Peyer's patch (tissue), 4 donors: ENCODE data around the gene CCND1. TPM values are rescaled to one million over a fixed set of nuclear protein-coding genes. Genes with fewer than 3 reads are reported as not detected.
A peak's percentile ranks its signal among the peaks of the same experiment; 100 is the strongest.

ENCODE experiments used
- DNase-seq, 3 donors: peaks; one replicate each; pipeline ENCODE4 v3.0.0-alpha.2; 2017 to 2019
- H3K27ac ChIP-seq, 4 donors: fragments of 200-600 bp; sonication (generic); one replicate each; pipeline ENCODE4 v1.5.1; 2016 to 2019
- H3K27me3 ChIP-seq, 2 donors: fragments of 200-600 bp; sonication (generic); one replicate each; pipeline ENCODE4 v1.5.1; 2019
- H3K36me3 ChIP-seq, 3 donors: fragments of 200-600 bp; sonication (generic); one replicate each; pipeline ENCODE4 v1.5.1; 2016 to 2019
- H3K4me1 ChIP-seq, 4 donors: fragments of 200-600 bp; sonication (generic); one replicate each; pipeline ENCODE4 v1.5.1; 2016 to 2019
- H3K4me3 ChIP-seq, 4 donors: fragments of 200-600 bp; sonication (generic); 1 replicate in 3 of 4; 2 replicates in 1 of 4; pipeline ENCODE4 v1.5.1; 2016 to 2019; ENCODE audit warnings: mild to moderate bottlenecking in 1 of 4
- H3K9me3 ChIP-seq, 4 donors: fragments of 200-600 bp; sonication (generic); one replicate each; pipeline ENCODE4 v1.5.1; 2016 to 2019; ENCODE audit warnings: mild to moderate bottlenecking in 1 of 4
- CTCF ChIP-seq, 6 experiments: fragments of 450-650 bp in 4 of 6; fragments of 200-600 bp in 2 of 6; sonication (generic) in 1 of 6; IDR thresholded peaks; one replicate each; pipeline ENCODE4 v1.5.1; 2017 to 2019; ENCODE audit warnings: antibody characterized with exemption in 6 of 6, mild to moderate bottlenecking in 3 of 6, moderate library complexity in 1 of 6
- POLR2A ChIP-seq, 2 donors: fragments of 450-650 bp; IDR thresholded peaks; one replicate each; pipeline ENCODE4 v1.5.1; 2017; ENCODE audit warnings: antibody characterized with exemption in 2 of 2, mild to moderate bottlenecking in 2 of 2, moderate library complexity in 2 of 2
- total RNA-seq, 4 donors: library from RNA; depleted of rRNA; stranded (reverse); fragments of >200 nt; gene quantifications; one replicate each; pipeline ENCODE4 v1.1.0, GENCODE V29; 2016

Gene CCND1
- total RNA-seq, 4 donors from 2014 or later, result 13.5 to 46.6 (median 40.0) TPM

GRCh38 chr11:69647390-69647748 is 6.4 kb downstream of the CCND1 start:
- Histone ChIP-seq H3K36me3 (peaks cover 0 to 45% (median 0%) of the 10 kb centered on the region in 3 donors), H3K4me1 (peaks cover 0 to 18% (median 3%) of the 10 kb centered on the region in 4 donors), H3K4me3 (no peak overlapping the region), H3K27me3 (no peaks in the 10 kb centered on the region), H3K27ac (no peak overlapping the region), H3K9me3 (no peaks in the 10 kb centered on the region)
- no peak for DNase-seq
- TF ChIP-seq POLR2A (IDR thresholded peaks at IDR 0.05) (no peak), CTCF (IDR thresholded peaks at IDR 0.05) (no peak)

GRCh38 chr11:69647761-69648497 is 7.0 kb downstream of the CCND1 start:
- DNase-seq, result no peak

GRCh38 chr11:69648679-69649575 is 8.0 kb downstream of the CCND1 start:
- no peaks in the 10 kb centered on the region for H3K27me3 ChIP-seq
- H3K36me3 ChIP-seq, result peaks cover 0 to 60% (median 0%) of the 10 kb centered on the region in 3 donors
- H3K9me3 ChIP-seq, result no peaks in the 10 kb centered on the region
- DNase-seq, result peak in 1 of 3 donors; percentile 42
- H3K4me3 ChIP-seq, result no peak overlapping the region
- no peak for TF ChIP-seq POLR2A (IDR thresholded peaks at IDR 0.05)
- TF ChIP-seq CTCF (IDR thresholded peaks at IDR 0.05), result no peak
- no peak overlapping the region for H3K27ac ChIP-seq
- peaks cover 0 to 12% (median 1%) of the 10 kb centered on the region in 4 donors for H3K4me1 ChIP-seq

More at GRCh38 chr11:69647761-69648497, 7.0 kb downstream of the CCND1 start:
- no peak overlapping the region for H3K27ac ChIP-seq
- peaks cover 0 to 50% (median 0%) of the 10 kb centered on the region in 3 donors for H3K36me3 ChIP-seq
- H3K9me3 ChIP-seq, result no peaks in the 10 kb centered on the region
- TF ChIP-seq POLR2A (IDR thresholded peaks at IDR 0.05) (no peak), CTCF (IDR thresholded peaks at IDR 0.05) (no peak)
- peaks cover 0 to 18% (median 3%) of the 10 kb centered on the region in 4 donors for H3K4me1 ChIP-seq
- no peaks in the 10 kb centered on the region for H3K27me3 ChIP-seq
- H3K4me3 ChIP-seq, result no peak overlapping the region

- H3K4me1 ChIP-seq, result peaks cover 0 to 6% (median 0%) of the 10 kb centered on the region in 4 donors
- H3K36me3 ChIP-seq, result peaks cover 0 to 60% (median 0%) of the 10 kb centered on the region in 3 donors
- no peak for TF ChIP-seq CTCF (IDR thresholded peaks at IDR 0.05)
- no peak for TF ChIP-seq POLR2A (IDR thresholded peaks at IDR 0.05)
These were observed 8.6 kb downstream of the CCND1 start for GRCh38 chr11:69649576-69649900.

GRCh38 chr11:69650081-69650831 is 9.3 kb downstream of the CCND1 start:
- TF ChIP-seq POLR2A (IDR thresholded peaks at IDR 0.05) (no peak), CTCF (IDR thresholded peaks at IDR 0.05) (no peak)
- no peaks in the 10 kb centered on the region for H3K4me1 ChIP-seq
- no peak overlapping the region for H3K4me3 ChIP-seq
- H3K27ac ChIP-seq, result no peak overlapping the region
- no peaks in the 10 kb centered on the region for H3K9me3 ChIP-seq
- DNase-seq, result peak in 1 of 3 donors; percentile 37
- no peaks in the 10 kb centered on the region for H3K27me3 ChIP-seq
- H3K36me3 ChIP-seq, result peaks cover 0 to 60% (median 0%) of the 10 kb centered on the region in 3 donors

More at GRCh38 chr11:69649576-69649900, 8.6 kb downstream of the CCND1 start:
- no peak overlapping the region for H3K27ac ChIP-seq
- no peaks in the 10 kb centered on the region for H3K9me3 ChIP-seq
- H3K27me3 ChIP-seq, result no peaks in the 10 kb centered on the region
- H3K4me3 ChIP-seq, result no peak overlapping the region
- DNase-seq, result peak in 1 of 3 donors; percentile 35
